MM.1S (cell line): ENCODE data around the gene ZBTB22.

Experiments used
- CTCF ChIP-seq: fragments of 300-600 bp; sonication (generic); IDR thresholded peaks from 2 replicates; pipeline ENCODE4 v1.5.1; 2016; ENCODE audit warnings: antibody characterized with exemption, low read length, mixed read lengths
- EZH2 ChIP-seq: fragments of 300-600 bp; sonication (generic); optimal IDR thresholded peaks from 2 replicates; pipeline ENCODE3; 2017; ENCODE audit warnings: low read depth, mild to moderate bottlenecking, antibody characterized with exemption, low read length, mixed read lengths
- EZH2phosphoT487 ChIP-seq: fragments of 300-600 bp; sonication (generic); IDR thresholded peaks from 2 replicates; pipeline ENCODE4 v1.6.1; 2018; ENCODE audit warnings: antibody characterized with exemption, low read length

GRCh38 chr6:33298773-33299236, 18.7 kb downstream of the ZBTB22 start, which contains the start of gene RGL2:
- TF ChIP-seq CTCF (no peak), EZH2phosphoT487 (no peak), EZH2 (no peak)
